GM12892 (cell line): ENCODE data around the gene IGSF21.

Experiments
- POLR2A ChIP-seq: IDR thresholded peaks from 2 replicates; pipeline ENCODE4 v1.6.1; 2011; ENCODE audit warnings: low read depth, low read length, control low read depth
- POLR2AphosphoS5 ChIP-seq: IDR thresholded peaks from 2 replicates; pipeline ENCODE4 v1.6.1; 2011; ENCODE audit warnings: low read depth, low read length, control low read depth

DNA sequence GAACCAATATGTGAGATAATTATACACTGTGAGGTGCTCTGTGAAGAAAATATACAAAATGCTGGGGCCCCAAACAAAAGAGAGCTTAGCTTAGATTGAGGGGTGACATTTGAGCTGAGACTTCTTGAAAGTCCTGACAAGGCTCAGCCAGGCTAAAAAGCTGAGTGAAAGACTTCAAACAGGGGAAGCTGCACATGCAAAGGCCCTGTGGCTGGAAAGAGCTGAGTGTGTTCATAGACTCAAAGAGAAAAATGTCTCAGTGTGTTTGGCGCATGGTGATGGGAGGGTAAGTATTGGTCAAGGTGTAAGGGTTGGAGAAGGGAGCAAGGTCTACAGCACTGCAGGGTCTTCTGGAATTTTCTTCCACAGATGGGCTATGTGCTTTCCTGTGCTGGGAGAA lies 245.9 kb downstream of the IGSF21 start:
- TF ChIP-seq POLR2A = no peak
- TF ChIP-seq POLR2AphosphoS5 = no peak
